Activated CD4-positive, alpha-beta T cell treated with anti-CD3 and anti-CD28 coated beads for 36 hours (primary cell): Measurements from ENCODE around the gene CLASP1. TPM values are rescaled to one million over a fixed set of nuclear protein-coding genes. Genes with fewer than 3 reads are reported as not detected.
A peak's percentile ranks its signal among the peaks of the same experiment; 100 is the strongest.
"Not testable (repeated sequence)": the region's sequence is repeated elsewhere in the genome, so short reads cannot be mapped to it uniquely, and the experiment has no call there.

Source experiments
- ATAC-seq: fragments of 200-7000 bp; cut with Tn5 transposase; one replicate; pipeline ENCODE4 v1.10.0; 2021; ENCODE audit warnings: mild to moderate bottlenecking, moderate library complexity
- CTCF ChIA-PET: fragments of 350-600 bp; sonication (Branson Sonifier 250); formaldehyde crosslinking; loops from one replicate; lab custom pipeline; 2021; ENCODE audit warnings: antibody characterized with exemption; lab: Charles Lee
- POLR2A ChIA-PET: fragments of 350-600 bp; sonication (Branson Sonifier 250); formaldehyde crosslinking; loops from one replicate; lab custom pipeline; 2021; ENCODE audit warnings: antibody characterized with exemption, inconsistent platforms; lab: Charles Lee
- DNase-seq: peaks from one replicate; pipeline ENCODE4 v3.0.0-alpha.2; 2020
- H3K27ac Mint-ChIP-seq: one replicate; pipeline ENCODE4 v1.8.0; 2021; ENCODE audit warnings: mixed read lengths
- H3K27me3 Mint-ChIP-seq: one replicate; pipeline ENCODE4 v1.8.0; 2021; ENCODE audit warnings: mixed read lengths
- H3K36me3 Mint-ChIP-seq: one replicate; pipeline ENCODE4 v1.8.0; 2021; ENCODE audit warnings: low read depth, mixed read lengths
- H3K4me1 Mint-ChIP-seq: one replicate; pipeline ENCODE4 v1.8.0; 2021; ENCODE audit warnings: mixed read lengths
- H3K4me3 Mint-ChIP-seq: one replicate; pipeline ENCODE4 v1.8.0; 2021; ENCODE audit warnings: mild to moderate bottlenecking, moderate library complexity, mixed read lengths
- H3K9me3 Mint-ChIP-seq: one replicate; pipeline ENCODE4 v1.8.0; 2021; ENCODE audit warnings: low read depth, mixed read lengths
- intact Hi-C, 2 experiments: fragments of 100-400 bp; cut with DNase I in 1 of 2; cut with micrococcal nuclease in 1 of 2; formaldehyde crosslinking; loops; one replicate each; pipeline versions ENCODE4 v1.14.2 to v1.15.1; 2022 to 2024; cut with DNase I, micrococcal nuclease
- total RNA-seq, 2 experiments: library from RNA; stranded (reverse); gene quantifications; one replicate each; pipeline ENCODE4 v1.2.3, GENCODE V29; 2021

CLASP1 gene
- total RNA-seq, 2 experiments from 2014 or later, result 56.8 to 75.6 TPM

- CTCF ChIA-PET, result interaction anchor here (1.6 to 2.2 kb wide), 2 partner anchors 9 to 23 kb away, joined by 3 to 8 read pairs; no protein-coding TSS in a partner anchor
- POLR2A ChIA-PET, result no interaction called here
- no peak for DNase-seq
- Mint-ChIP-seq H3K4me3 (no peak overlapping the region), H3K4me1 (peaks cover 36% of the 10 kb centered on the region), H3K36me3 (peaks cover 32% of the 10 kb centered on the region), H3K27ac (peak overlapping the region; percentile 37), H3K9me3 (peaks cover 2% of the 10 kb centered on the region), H3K27me3 (no peaks in the 10 kb centered on the region)
- intact Hi-C loops, result no loop called here
- ATAC-seq, result peak; percentile 53
Observed at GRCh38 chr2:121640380-121641316, 8.6 kb downstream of the CLASP1 start.

- peaks cover 34% of the 10 kb centered on the region for H3K4me1 Mint-ChIP-seq
- H3K27ac Mint-ChIP-seq, ATAC-seq, H3K4me3 Mint-ChIP-seq, DNase-seq, POLR2A ChIA-PET, intact Hi-C loops, H3K27me3 Mint-ChIP-seq, H3K9me3 Mint-ChIP-seq: not testable (repeated sequence)
- CTCF ChIA-PET, result interaction anchor here (2.2 kb wide), 1 partner anchor 22 kb away, joined by 8 read pairs; no protein-coding TSS in a partner anchor
- peaks cover 32% of the 10 kb centered on the region for H3K36me3 Mint-ChIP-seq
Observed at GRCh38 chr2:121639846-121640245, 9.4 kb downstream of the CLASP1 start.

GRCh38 chr2:121638333-121638732 is 10.9 kb downstream of the CLASP1 start:
- POLR2A ChIA-PET, result no interaction called here
- no peak for ATAC-seq
- Mint-ChIP-seq H3K4me1 (peaks cover 40% of the 10 kb centered on the region), H3K36me3 (peaks cover 35% of the 10 kb centered on the region), H3K4me3 (no peak overlapping the region), H3K27ac (no peak overlapping the region), H3K27me3 (no peaks in the 10 kb centered on the region), H3K9me3 (peaks cover 2% of the 10 kb centered on the region)
- intact Hi-C loops, result no loop called here
- no peak for DNase-seq
- CTCF ChIA-PET, result interaction anchor here (0.7 kb wide), 1 partner anchor 260 kb away, joined by 3 read pairs; no protein-coding TSS in a partner anchor

- Mint-ChIP-seq H3K27ac (no peak overlapping the region), H3K4me3 (no peak overlapping the region), H3K36me3 (peaks cover 28% of the 10 kb centered on the region), H3K4me1 (peaks cover 38% of the 10 kb centered on the region), H3K9me3 (peaks cover 2% of the 10 kb centered on the region), H3K27me3 (no peaks in the 10 kb centered on the region)
- intact Hi-C loops, result no loop called here
- no peak for ATAC-seq
- ChIA-PET POLR2A (interaction anchor here (1.3 kb wide), 1 partner anchor 104 kb away, joined by 7 read pairs; no protein-coding TSS in a partner anchor), CTCF (interaction anchor here (1.3 kb wide), 1 partner anchor 14 kb away, joined by 3 read pairs; the partner anchor contains the start of gene CLASP1)
- no peak for DNase-seq
Observed at GRCh38 chr2:121635371-121635770, 13.9 kb downstream of the CLASP1 start.

DNA sequence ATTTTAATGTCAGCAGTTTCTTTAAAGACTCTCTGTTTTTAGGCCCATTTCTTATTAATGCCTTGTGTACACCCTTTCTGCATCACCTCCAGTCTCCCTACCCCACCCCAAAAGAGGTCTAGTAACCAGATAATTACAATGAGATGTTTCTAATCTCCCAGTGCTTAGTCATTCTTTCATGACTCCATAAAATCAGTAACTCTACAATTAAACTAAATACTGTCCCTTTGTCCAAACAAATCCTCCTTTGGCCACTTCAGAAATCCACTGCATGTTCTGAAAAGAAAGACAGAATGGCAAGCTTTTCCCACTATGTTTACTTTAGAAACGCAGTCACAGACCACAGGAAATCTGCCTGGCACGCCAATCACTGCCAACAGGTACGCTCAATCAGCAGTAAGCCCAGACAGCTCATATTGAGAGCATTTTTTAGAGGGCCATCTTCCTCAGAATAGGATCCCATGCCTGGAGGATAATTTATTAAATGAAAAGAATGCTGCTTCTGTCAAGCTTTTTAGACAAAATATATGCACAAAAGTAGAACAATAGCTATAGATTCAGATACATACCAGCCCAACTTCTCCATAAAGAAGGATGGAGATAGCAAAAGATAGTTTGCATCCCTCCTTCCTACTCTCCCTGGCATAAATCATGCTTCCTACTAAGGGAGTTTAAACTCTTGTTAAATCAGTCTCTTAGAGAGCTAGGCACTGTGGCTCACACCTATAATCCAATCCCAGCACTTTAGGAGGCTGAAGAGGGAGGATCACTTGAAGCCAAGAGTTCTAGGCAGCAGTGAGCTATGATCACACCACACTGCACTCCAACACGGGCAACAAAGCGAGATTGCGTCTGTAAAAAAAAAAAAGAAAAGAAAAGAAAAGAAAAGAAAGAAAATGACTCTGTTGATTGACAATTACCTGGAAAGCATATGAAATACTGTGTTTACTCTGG is 14.6 kb downstream of the CLASP1 start:
- peak overlapping the region; percentile 53 for H3K27ac Mint-ChIP-seq
- CTCF ChIA-PET, result interaction anchor here (0.6 to 1.3 kb wide), 4 partner anchors 14 to 204 kb away, joined by 3 read pairs; partner anchors contain the start of gene CLASP1
- peak; percentile 41 for DNase-seq

GRCh38 chr2:121633463-121633862 is 15.8 kb downstream of the CLASP1 start:
- H3K4me1 Mint-ChIP-seq, result peaks cover 38% of the 10 kb centered on the region
- intact Hi-C loops, result no loop called here
- no peak overlapping the region for H3K4me3 Mint-ChIP-seq
- H3K27me3 Mint-ChIP-seq, result no peaks in the 10 kb centered on the region
- ATAC-seq (no peak), DNase-seq (no peak)
- H3K27ac Mint-ChIP-seq, result peak overlapping the region; percentile 24
- peaks cover 18% of the 10 kb centered on the region for H3K36me3 Mint-ChIP-seq
- peaks cover 2% of the 10 kb centered on the region for H3K9me3 Mint-ChIP-seq
- POLR2A ChIA-PET, result no interaction called here
- CTCF ChIA-PET, result no interaction called here

More for the DNA sequence above, 14.6 kb downstream of the CLASP1 start:
- Mint-ChIP-seq H3K4me1 (peaks cover 38% of the 10 kb centered on the region), H3K9me3 (peaks cover 2% of the 10 kb centered on the region), H3K27me3 (no peaks in the 10 kb centered on the region), H3K36me3 (peaks cover 24% of the 10 kb centered on the region), H3K4me3 (no peak overlapping the region)
- intact Hi-C loops, result no loop called here
- peak; percentile 72 for ATAC-seq
- POLR2A ChIA-PET, result interaction anchor here (0.6 to 1.3 kb wide), 2 partner anchors 12 to 103 kb away, joined by 3 to 7 read pairs; no protein-coding TSS in a partner anchor

- H3K27me3 Mint-ChIP-seq, result no peaks in the 10 kb centered on the region
- no peak overlapping the region for H3K4me3 Mint-ChIP-seq
- intact Hi-C loops, result no loop called here
- no peak overlapping the region for H3K27ac Mint-ChIP-seq
- no peaks in the 10 kb centered on the region for H3K9me3 Mint-ChIP-seq
- ChIA-PET POLR2A (no interaction called here), CTCF (interaction anchor here (1.1 kb wide), 1 partner anchor 62 kb away, joined by 4 read pairs; no protein-coding TSS in a partner anchor)
- no peak for ATAC-seq
- DNase-seq, result no peak
- H3K4me1 Mint-ChIP-seq, result peaks cover 11% of the 10 kb centered on the region
- peaks cover 12% of the 10 kb centered on the region for H3K36me3 Mint-ChIP-seq
Observed at GRCh38 chr2:121627525-121628050, 21.7 kb downstream of the CLASP1 start.

GRCh38 chr2:121626777-121627524 is 22.3 kb downstream of the CLASP1 start:
- H3K4me1 Mint-ChIP-seq, result peaks cover 10% of the 10 kb centered on the region
- intact Hi-C loops, result no loop called here
- no peaks in the 10 kb centered on the region for H3K9me3 Mint-ChIP-seq
- CTCF ChIA-PET, result interaction anchor here (0.7 kb wide), 1 partner anchor 26 kb away, joined by 3 read pairs; no protein-coding TSS in a partner anchor
- no peak overlapping the region for H3K27ac Mint-ChIP-seq
- POLR2A ChIA-PET, result no interaction called here
- H3K27me3 Mint-ChIP-seq, result no peaks in the 10 kb centered on the region
- H3K4me3 Mint-ChIP-seq, result no peak overlapping the region
- no peak for ATAC-seq
- no peak for DNase-seq
- H3K36me3 Mint-ChIP-seq, result peaks cover 12% of the 10 kb centered on the region

- Mint-ChIP-seq H3K4me1 (peaks cover 10% of the 10 kb centered on the region), H3K9me3 (no peaks in the 10 kb centered on the region), H3K27ac (no peak overlapping the region), H3K36me3 (peaks cover 12% of the 10 kb centered on the region), H3K27me3 (no peaks in the 10 kb centered on the region), H3K4me3 (no peak overlapping the region)
- ATAC-seq, result no peak
- no peak for DNase-seq
- POLR2A ChIA-PET, result no interaction called here
- CTCF ChIA-PET, result interaction anchor here (0.7 kb wide), 1 partner anchor 25 kb away, joined by 3 read pairs; no protein-coding TSS in a partner anchor
- intact Hi-C loops, result no loop called here
Observed at GRCh38 chr2:121625953-121626352, 23.3 kb downstream of the CLASP1 start.

- intact Hi-C loops, result no loop called here
- Mint-ChIP-seq H3K27ac (no peak overlapping the region), H3K9me3 (no peaks in the 10 kb centered on the region), H3K36me3 (peaks cover 8% of the 10 kb centered on the region), H3K4me3 (no peak overlapping the region), H3K27me3 (no peaks in the 10 kb centered on the region), H3K4me1 (peaks cover 15% of the 10 kb centered on the region)
- POLR2A ChIA-PET, result interaction anchor here (0.8 to 0.9 kb wide), 2 partner anchors 32 to 542 kb away, joined by 3 to 4 read pairs; partner anchors contain the start of gene CLASP1
- DNase-seq (peak; percentile 18), ATAC-seq (peak; percentile 60)
- CTCF ChIA-PET, result interaction anchor here (1.1 to 3.0 kb wide), 2 partner anchors 24 to 96 kb away, joined by 3 to 8 read pairs; no protein-coding TSS in a partner anchor
Observed at GRCh38 chr2:121617042-121617599, 32.1 kb downstream of the CLASP1 start.
